ENCODE data around the gene PI4KA.

Gene PI4KA

GRCh38 chr22:20802922-20803553 lies 55.6 kb downstream of the PI4KA start:
- no peak for DNase-seq (ENCODE audit: low read depth, low spot score)
- H3K4me3 ChIP-seq (ENCODE audit: low read depth, low read length) = no peak overlapping the region
- TF ChIP-seq, protein P1, sequence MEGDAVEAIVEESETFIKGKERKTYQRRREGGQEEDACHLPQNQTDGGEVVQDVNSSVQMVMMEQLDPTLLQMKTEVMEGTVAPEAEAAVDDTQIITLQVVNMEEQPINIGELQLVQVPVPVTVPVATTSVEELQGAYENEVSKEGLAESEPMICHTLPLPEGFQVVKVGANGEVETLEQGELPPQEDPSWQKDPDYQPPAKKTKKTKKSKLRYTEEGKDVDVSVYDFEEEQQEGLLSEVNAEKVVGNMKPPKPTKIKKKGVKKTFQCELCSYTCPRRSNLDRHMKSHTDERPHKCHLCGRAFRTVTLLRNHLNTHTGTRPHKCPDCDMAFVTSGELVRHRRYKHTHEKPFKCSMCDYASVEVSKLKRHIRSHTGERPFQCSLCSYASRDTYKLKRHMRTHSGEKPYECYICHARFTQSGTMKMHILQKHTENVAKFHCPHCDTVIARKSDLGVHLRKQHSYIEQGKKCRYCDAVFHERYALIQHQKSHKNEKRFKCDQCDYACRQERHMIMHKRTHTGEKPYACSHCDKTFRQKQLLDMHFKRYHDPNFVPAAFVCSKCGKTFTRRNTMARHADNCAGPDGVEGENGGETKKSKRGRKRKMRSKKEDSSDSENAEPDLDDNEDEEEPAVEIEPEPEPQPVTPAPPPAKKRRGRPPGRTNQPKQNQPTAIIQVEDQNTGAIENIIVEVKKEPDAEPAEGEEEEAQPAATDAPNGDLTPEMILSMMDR (IDR thresholded peaks at IDR 0.05; ENCODE audit: low read depth, low read length) = no peak
- in situ Hi-C loops (cut with HindIII; ENCODE audit: low sequenced_read_pairs) = no loop called here

- no peak overlapping the region for H3K4me3 ChIP-seq (ENCODE audit: low read depth, low read length)
- in situ Hi-C loops (cut with HindIII; ENCODE audit: low sequenced_read_pairs) = no loop called here
- TF ChIP-seq, protein P1 (IDR thresholded peaks at IDR 0.05; ENCODE audit: low read depth, low read length) = no peak
- DNase-seq (ENCODE audit: low read depth, low spot score) = no peak
Measured at GRCh38 chr22:20802452-20802851, 56.2 kb downstream of the PI4KA start.

DNA sequence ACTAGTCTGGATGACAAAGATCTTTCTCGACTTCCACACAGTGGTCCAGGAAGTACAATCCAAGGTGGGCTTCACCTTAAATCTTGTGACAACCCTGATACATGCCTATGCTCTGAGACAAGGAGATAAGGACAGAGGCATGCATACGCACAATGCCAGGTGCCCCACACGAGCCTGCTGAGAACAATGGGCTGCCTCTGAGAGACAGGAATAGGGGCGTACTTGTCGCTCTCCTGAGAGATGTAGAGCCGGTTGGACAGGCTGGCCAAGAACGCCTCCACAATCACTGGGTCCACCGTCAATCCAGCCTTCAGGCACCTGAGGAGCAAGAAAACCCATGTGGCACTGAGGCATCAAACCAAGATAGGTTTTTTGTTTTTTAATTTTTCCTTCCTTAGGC lies 59.2 kb downstream of the PI4KA start:
- no peak overlapping the region for H3K4me3 ChIP-seq (ENCODE audit: low read depth, low read length)
- in situ Hi-C loops (cut with HindIII; ENCODE audit: low sequenced_read_pairs) = no loop called here
- TF ChIP-seq, protein P1 (IDR thresholded peaks at IDR 0.05; ENCODE audit: low read depth, low read length) = no peak
- DNase-seq (ENCODE audit: low read depth, low spot score) = no peak

- in situ Hi-C loops (cut with HindIII; ENCODE audit: low sequenced_read_pairs) = no loop called here
- no peak for DNase-seq (ENCODE audit: low read depth, low spot score)
- TF ChIP-seq, protein P1 (IDR thresholded peaks at IDR 0.05; ENCODE audit: low read depth, low read length) = no peak
- H3K4me3 ChIP-seq (ENCODE audit: low read depth, low read length) = no peak overlapping the region
Measured at GRCh38 chr22:20798974-20799373, 59.6 kb downstream of the PI4KA start.

DNA sequence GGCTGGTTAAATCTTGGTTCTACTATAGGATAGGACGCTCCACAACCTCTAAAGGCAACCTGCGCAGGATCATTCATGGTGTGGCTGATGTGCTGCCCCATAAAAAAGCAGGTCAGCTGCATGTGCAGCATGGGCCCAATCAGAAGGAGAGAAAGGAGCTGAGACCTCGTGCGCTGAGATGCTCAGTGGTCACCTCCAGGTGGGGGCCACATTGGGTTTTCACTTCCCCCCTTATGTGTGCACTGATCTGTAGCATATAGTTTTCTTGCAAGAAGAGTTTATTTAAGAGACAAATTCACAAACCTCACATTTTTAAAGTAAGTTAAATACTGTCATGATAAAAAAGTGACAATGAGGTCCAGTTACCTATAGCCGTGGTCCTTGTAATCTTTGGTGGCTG lies 60.4 kb downstream of the PI4KA start:
- H3K4me3 ChIP-seq (ENCODE audit: low read depth, low read length) = no peak overlapping the region
- TF ChIP-seq, protein P1 (IDR thresholded peaks at IDR 0.05; ENCODE audit: low read depth, low read length) = no peak
- DNase-seq (ENCODE audit: low read depth, low spot score) = no peak
- in situ Hi-C loops (cut with HindIII; ENCODE audit: low sequenced_read_pairs) = no loop called here

GRCh38 chr22:20796731-20797130 lies 61.9 kb downstream of the PI4KA start:
- TF ChIP-seq, protein P1 (IDR thresholded peaks at IDR 0.05; ENCODE audit: low read depth, low read length) = no peak
- in situ Hi-C loops (cut with HindIII; ENCODE audit: low sequenced_read_pairs) = no loop called here
- H3K4me3 ChIP-seq (ENCODE audit: low read depth, low read length) = no peak overlapping the region
- no peak for DNase-seq (ENCODE audit: low read depth, low spot score)
